Ammon's horn (tissue), 1 donor: Measurements from ENCODE around the gene ANKRD11.

Experiments
- DNase-seq: peaks from one replicate; pipeline ENCODE4 v3.0.0-alpha.2; 2016; ENCODE audit warnings: low spot score

ANKRD11 gene

DNA sequence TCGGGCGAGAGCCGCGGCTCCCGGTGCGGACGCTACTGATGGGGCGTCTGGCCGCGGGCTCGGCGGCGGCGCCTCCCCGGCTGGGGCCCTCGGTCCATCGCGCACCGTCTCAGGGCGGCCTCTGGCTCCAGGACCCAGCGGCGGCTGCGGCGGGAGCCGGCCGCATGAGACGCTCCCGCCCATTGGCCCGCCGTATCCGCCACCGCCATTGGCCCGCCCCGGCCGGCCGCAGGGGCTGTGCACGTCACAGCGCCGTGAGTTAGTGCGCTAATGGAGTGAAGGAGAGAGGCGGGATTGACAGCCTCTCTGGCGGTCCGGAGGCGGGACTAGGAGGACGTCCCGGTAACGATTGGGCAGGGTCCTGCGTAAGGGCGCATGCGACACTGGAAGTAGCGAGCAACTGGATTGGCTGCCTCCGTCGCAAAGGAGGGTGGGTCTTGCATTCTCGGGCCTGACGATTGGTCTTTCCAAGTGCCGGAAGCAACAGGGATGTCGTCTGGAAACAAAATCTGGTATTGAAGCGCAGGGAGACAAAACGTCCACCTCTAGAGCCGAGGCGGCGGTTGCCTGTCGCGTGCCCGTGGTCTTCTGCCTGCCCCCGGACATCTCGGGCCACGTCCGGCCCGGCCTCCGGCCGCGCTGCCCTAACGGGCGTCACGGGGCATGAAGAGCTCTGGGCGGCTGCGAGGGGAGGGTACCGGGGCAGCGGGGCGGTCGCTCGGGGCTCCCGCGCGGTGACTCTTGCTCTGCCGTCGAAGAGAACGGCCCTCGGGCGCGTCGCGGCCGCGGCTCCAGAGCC is at the start of gene ANKRD11:
Gene ANKRD11 (minus strand): TSS at position 123 of the 799 bp plus-strand sequence. CDS start 173,542 bp downstream, outside the sequence.
- DNase-seq: peak; percentile 100

DNA sequence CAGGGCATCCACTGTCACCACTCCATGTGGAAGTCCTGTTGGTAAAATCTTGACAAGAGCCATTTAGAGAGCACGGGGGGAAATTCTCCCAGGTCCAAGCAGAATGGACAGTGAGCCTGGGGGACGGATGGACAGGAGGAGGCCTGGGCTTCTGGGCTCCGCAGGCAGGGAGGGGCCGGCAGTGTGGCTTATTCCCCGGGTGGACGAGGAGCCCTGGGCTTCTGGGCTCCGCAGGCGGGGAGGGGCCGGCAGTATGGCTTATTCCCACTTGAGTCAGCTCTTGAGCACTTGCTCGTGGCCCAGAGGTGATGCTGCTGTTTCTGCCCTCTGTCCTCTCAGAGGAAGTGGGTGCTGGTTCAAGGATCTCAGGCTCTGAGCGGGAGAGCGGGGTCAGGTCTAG is 47.9 kb upstream of the ANKRD11 start:
- no peak for DNase-seq

DNA sequence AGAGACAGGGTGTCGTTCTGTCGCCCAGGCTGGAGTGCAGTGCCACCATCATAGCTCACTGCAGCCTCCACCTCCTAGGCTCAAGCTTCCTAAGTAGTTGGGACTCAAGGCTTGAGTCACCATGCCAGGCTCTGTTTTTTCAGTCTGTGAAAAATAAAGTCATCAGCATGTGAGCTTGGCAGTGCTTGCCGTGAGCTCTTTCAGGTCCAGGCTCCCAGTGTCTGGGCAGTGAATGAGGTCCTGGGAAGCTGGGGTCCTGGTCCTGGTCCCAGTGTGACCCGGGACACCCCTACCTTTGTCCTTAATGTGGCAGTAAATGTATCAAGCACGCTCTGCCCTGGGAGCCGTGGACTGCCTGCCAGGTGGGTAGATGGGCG is 47.2 kb upstream of the ANKRD11 start:
- no peak for DNase-seq

DNA sequence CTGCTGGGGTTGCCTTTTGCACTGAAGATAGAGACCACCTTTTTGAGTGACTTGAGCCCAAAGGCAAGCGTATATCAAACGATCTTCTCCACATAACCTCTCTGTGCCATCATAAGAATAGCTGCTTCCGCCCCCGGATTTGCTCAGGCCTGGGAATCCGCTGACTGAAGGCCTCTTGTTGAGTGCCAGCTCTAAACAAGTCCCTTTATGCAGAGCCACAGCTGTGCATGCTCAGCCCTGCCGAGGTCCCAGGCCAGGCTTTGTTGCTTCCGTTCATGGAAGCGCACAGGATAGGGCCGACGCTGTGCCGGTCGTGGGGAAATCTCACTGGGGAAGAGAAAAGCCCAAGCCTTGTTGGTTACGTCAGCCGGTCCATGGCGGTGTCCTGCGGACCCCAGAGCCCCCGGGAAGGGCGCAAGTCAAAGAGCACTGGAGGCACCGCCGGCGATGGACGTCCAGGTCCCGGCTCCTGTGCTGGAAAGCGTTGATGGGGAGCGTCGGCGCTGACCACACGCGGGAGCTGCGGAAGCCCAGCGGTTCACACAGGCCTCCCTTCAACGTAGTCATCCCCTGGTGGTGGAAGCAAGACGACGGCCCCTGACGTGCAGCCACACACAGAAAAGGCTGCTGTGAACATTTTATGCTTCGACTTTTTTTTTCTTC is 46.7 kb upstream of the ANKRD11 start:
- peak; percentile 87 for DNase-seq

- no peak for DNase-seq
Observed at GRCh38 chr16:89536371-89536770, 46.0 kb upstream of the ANKRD11 start.

DNA sequence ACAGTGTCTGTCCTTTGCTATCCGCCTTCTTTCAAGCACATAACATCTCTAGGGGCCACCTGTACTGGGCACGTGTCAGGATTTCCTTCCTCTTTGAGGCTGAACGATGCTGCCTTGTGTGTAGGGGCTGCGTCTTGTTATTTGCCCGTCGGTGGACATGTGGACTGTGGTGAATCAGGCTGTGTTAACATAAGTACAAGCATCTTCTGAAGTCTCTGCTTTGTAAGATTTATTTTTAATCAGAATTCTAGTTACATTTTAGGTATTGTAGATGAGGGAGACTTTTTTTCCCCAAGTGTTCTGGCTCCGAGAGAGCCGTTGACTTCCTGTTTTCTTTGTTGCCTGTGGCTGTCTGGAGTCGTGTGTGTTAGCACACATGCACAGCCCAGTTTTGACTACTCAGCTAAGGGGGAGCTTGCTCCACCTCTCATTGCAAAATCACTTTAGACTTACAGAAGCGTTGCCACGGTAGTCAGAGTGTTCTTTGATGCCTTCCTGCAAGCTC is 43.9 kb upstream of the ANKRD11 start:
- DNase-seq: peak; percentile 77

- no peak for DNase-seq
Observed at GRCh38 chr16:89531821-89532526, 41.6 kb upstream of the ANKRD11 start.

- DNase-seq: no peak
Observed at GRCh38 chr16:89530401-89531381, 40.3 kb upstream of the ANKRD11 start.

DNA sequence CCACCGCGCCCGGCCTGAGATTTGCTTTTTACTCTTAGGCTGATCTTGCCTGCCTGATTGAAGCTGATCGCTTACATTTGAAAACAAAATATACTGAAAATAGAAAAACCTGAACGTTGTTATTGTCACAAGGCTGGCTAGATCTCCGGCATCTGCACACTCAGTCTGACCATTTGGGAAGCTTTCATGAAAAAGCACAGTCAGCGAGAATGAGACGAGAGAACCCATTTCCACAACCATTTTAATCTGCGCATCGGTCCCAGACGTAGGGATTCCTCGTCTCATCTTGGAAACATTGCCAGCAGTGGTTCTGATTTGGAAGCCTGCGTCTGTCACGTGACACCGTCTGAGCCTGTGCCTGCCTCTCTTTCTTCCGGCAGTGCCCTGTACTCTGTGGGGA is 38.7 kb upstream of the ANKRD11 start:
- DNase-seq: no peak

DNA sequence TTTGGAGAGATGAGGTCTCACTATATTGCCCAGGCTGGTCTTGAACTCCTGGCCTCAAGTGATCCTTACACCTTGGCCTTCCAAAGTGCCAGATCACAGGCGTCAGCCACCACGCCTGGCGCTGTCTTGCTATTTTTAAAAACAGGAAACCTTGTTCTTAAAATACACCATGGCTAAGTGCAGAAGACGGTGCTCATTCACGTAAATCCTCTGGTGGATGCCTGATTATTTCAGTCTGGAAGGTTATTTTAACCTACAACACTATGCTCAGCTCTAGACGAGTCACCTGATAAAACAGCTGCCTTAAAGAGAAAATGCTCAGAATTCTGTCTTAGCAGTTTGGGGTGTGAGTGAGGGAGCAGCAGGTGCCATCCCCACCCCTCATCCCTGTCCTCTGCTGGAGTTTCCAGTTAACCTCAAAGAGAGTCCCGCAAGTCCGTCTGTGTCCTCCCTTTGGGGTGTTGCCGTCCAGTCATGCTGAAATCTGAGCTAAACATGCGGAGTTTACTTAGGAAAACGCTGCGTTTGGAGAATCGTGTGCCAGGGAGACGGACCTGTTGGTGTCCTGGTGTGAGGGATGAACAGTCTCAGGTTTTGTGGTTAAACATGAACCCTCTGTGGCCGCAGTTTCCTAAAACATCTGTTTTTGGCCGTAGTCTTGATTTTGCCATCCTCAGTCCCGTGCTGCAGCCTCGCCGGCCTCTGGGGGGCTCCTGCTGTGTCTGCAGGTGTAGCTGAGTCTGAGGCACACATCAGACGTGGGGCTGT is 35.0 kb upstream of the ANKRD11 start:
- no peak for DNase-seq

GRCh38 chr16:89523680-89524344 is 33.5 kb upstream of the ANKRD11 start:
- no peak for DNase-seq

DNA sequence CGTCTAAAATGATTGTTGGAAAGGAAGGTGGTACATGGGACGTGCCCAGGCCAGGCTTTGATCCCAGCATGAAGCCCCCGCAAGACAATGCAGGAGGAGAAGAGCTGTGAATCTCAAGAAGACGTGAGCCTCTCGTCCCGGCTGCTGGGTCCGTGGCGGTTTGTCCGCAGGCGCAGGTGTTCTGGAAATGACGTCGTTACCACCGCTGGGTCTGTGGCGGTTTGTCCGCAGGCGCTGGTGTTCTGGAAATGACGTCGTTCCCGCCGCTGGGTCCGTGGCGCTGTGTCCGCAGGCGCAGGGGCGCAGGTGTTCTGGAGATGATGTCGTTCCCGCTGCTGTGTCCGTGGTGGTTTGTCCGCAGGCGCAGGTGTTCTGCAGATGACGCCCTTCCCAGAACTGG is 31.9 kb upstream of the ANKRD11 start:
- DNase-seq: no peak

DNA sequence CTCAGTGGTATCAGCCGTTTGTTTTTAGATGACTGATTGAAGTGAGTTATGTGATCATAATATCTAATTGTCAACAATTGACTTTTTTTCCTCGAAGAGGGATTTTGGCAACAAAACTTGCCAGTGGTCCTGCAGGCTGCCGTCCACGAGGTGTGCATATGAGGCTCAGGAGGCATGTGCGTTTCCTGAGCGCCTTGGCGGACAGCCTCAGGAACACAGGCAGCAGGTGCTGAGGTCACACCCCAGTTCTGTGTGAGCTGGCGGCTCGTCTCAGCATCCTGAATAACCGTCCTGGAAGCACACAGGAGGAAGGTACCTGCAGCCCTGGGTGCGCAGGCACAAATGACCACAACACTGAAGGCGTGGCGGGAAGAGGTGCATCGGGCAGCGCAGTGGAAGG is 29.5 kb upstream of the ANKRD11 start:
- DNase-seq: no peak

- DNase-seq: peak; percentile 21
Observed at GRCh38 chr16:89517128-89517527, 26.8 kb upstream of the ANKRD11 start.

DNA sequence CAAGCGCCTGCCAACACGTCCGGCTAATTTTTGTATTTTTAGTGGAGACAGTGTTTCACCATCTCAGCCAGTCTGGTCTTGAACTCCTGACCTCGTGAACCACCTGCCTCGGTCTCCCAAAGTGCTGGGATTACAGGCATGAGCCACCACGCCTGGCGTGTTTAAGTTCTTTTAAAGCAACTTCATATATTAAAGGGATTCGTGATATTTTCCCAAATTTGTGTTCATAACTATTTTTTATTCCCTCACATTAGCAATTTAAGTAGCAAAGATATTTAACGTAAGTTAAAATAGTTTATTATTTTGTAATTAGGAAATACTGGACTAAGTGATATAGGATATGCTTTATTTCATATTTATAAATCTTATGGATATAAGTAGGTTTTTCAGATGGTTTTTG is 22.1 kb upstream of the ANKRD11 start:
- DNase-seq: no peak

GRCh38 chr16:89511374-89511773 is 21.0 kb upstream of the ANKRD11 start:
- no peak for DNase-seq

DNA sequence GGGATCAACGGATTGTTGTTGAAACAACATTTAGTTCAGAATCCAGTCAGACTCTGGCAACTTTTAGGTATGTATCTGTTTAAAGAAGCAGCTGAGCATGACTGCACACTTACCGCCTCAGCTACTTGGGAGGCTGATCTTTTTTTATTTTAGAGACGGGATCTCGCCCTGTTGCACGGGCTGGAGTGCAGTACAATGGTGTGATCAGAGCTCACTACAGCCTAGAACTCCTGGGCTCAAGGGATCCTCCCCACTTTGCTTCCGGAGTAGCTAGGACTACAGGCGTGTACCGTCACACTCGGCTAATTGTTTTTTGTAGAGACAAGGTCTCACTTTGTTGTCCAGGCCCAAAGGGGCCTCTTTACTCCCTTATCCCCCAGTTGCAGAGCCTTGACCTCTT is 20.2 kb upstream of the ANKRD11 start:
- DNase-seq: no peak

GRCh38 chr16:89507834-89508590 is 17.7 kb upstream of the ANKRD11 start, which contains the start of gene SPG7:
TSS of gene SPG7 (plus strand) at chr16:89508403. CDS start at chr16:89508418, 15 bp downstream.
- peak; percentile 85 for DNase-seq

DNA sequence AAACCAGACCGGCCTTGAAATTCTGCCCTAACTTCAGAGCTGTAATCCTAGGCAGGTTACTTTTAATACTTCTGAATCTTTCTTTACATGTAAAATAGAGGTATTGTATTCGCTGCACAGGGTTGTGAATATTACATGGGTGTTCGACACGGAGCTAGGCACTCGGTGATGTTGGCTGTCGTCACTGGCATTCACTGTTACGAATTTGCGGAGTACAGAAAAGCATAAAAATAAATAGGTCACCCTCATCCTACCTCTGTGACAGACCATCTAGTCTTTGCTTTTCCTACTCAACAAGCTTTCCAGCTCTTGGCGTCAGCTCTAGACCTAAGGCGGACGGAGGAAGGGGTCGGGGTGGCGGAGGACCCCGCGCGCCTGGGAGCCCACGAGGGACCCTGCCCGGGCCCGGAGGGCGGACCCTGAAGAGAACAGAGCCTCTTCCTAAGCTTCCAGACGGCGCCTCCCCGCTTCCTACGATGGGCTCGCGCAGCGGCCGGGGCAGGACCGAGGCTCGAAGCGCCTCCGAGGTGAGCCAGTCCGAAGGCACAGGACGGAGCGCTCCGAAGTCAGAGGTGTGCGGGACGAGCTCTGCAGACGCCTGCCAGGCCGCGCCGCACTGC is 17.0 kb upstream of the ANKRD11 start:
- no peak for DNase-seq
